HepG2 (cell line): ENCODE data around the gene ANAPC5. TPM values are rescaled to one million over a fixed set of nuclear protein-coding genes. Genes with fewer than 3 reads are reported as not detected.

Experiments
- ATAC-seq: fragments of 200-7000 bp; cut with Tn5 transposase; 3 replicates; pipeline ENCODE4 v1.9.1; 2020; ENCODE audit warnings: mild to moderate bottlenecking, moderate library complexity
- BruUV-seq: library from RNA; stranded (reverse); fragments of 400-500 nt; replicated peaks from 2 replicates; lab custom pipeline; 2021; lab: Mats Ljungman, UMichigan
- CTCF ChIA-PET: fragments of 300-600 bp; formaldehyde crosslinking; extraction: SDS; loops from one replicate; lab custom pipeline; 2021; ENCODE audit warnings: low total read pairs, inconsistent platforms, low intra/inter-chr PET ratio; lab: Yijun Ruan, JAX
- POLR2A ChIA-PET: fragments of 350-600 bp; sonication (Branson Sonifier 250); formaldehyde crosslinking; loops from one replicate; lab custom pipeline; 2020; ENCODE audit warnings: antibody characterized with exemption, inconsistent platforms; lab: Yijun Ruan, JAX
- DNase-seq: peaks from one replicate; pipeline ENCODE4 v3.0.0-alpha.2; 2015; ENCODE audit warnings: low spot score
- FAIRE-seq: peaks from 3 replicates; lab custom pipeline; 2011; peaks lifted over from hg19 to GRCh38; lab: Jason Lieb, UNC
- H2AFZ ChIP-seq: one replicate; pipeline ENCODE4 v1.6.1; 2011; ENCODE audit warnings: low read length, inconsistent platforms
- H3K27ac ChIP-seq: fragments of 300-600 bp; 3 replicates; pipeline ENCODE4 v1.8.0; 2011; ENCODE audit warnings: mixed run types, mild to moderate bottlenecking, mixed read lengths, low read length, inconsistent platforms; ENCODE audit not compliant: insufficient read depth; ENCODE audit errors: extremely low read length
- H3K27me3 ChIP-seq, 2 experiments: fragments of 200-600 bp in 1 of 2; 2 replicates in 1 of 2; 3 replicates in 1 of 2; pipeline versions ENCODE4 v1.6.0 to v1.8.0; 2011; ENCODE audit warnings: low read length in 2 of 2, mild to moderate bottlenecking in 2 of 2, moderate library complexity in 2 of 2, inconsistent platforms in 1 of 2; ENCODE audit not compliant: insufficient read depth in 2 of 2, control insufficient read depth in 1 of 2
- H3K36me3 ChIP-seq, 2 experiments: fragments of 200-600 bp in 1 of 2; replicated peaks in 1 of 2; 2 replicates in 1 of 2; 3 replicates in 1 of 2; pipeline versions ENCODE4 v1.5.1 to v1.8.0; 2011; ENCODE audit warnings: low read length in 2 of 2, inconsistent platforms in 1 of 2; ENCODE audit not compliant: insufficient read depth in 2 of 2, control insufficient read depth in 1 of 2
- H3K4me1 ChIP-seq: 2 replicates; pipeline ENCODE4 v1.5.1; 2012; ENCODE audit warnings: low read length, inconsistent platforms; ENCODE audit not compliant: insufficient read depth
- H3K4me2 ChIP-seq: 2 replicates; pipeline ENCODE4 v1.6.0; 2011; ENCODE audit warnings: low read depth, low read length, inconsistent platforms
- H3K4me3 ChIP-seq, 3 experiments: fragments of 200-600 bp in 1 of 3; sonication (generic), shearing (Covaris generic) in 1 of 3; replicated peaks in 1 of 3; 2 replicates each; pipeline ENCODE4 v1.5.1; 2011 to 2016; ENCODE audit warnings: low read length in 3 of 3, inconsistent platforms in 2 of 3, low read depth in 2 of 3, mild to moderate bottlenecking in 2 of 3, control low read depth in 1 of 3, mixed read lengths in 1 of 3; ENCODE audit not compliant: insufficient read depth in 1 of 3
- H3K79me2 ChIP-seq: one replicate; pipeline ENCODE4 v1.6.1; 2011; ENCODE audit warnings: low read length, inconsistent platforms; ENCODE audit not compliant: insufficient read depth
- H3K9ac ChIP-seq: 2 replicates; pipeline ENCODE4 v1.6.0; 2011; ENCODE audit warnings: mild to moderate bottlenecking, low read depth, low read length, inconsistent platforms; ENCODE audit not compliant: insufficient read depth
- H3K9me3 ChIP-seq: 2 replicates; pipeline ENCODE4 v1.5.1; 2012; ENCODE audit warnings: mild to moderate bottlenecking, low read length
- H4K20me1 ChIP-seq: 2 replicates; pipeline ENCODE4 v1.6.0; 2011; ENCODE audit warnings: inconsistent platforms, mild to moderate bottlenecking, low read length, moderate library complexity; ENCODE audit not compliant: insufficient read depth
- CTCF ChIP-seq: sonication (generic); formaldehyde crosslinking; IDR thresholded peaks from 2 replicates; pipeline ENCODE4 v1.5.0; 2020; ENCODE audit warnings: mild to moderate bottlenecking, missing genetic modification reagents, moderate library complexity
- ZHX2 ChIP-seq, 2 experiments: sonication (generic) in 1 of 2; formaldehyde crosslinking in 1 of 2; IDR thresholded peaks; 2 replicates each; pipeline versions ENCODE4 v1.6.1 to v1.9.0; 2014 to 2022; ENCODE audit warnings: antibody characterized with exemption in 1 of 2, borderline replicate concordance in 1 of 2, inconsistent platforms in 1 of 2, low read depth in 1 of 2, missing genetic modification reagents in 1 of 2
- WGBS: methylation state at CpG from one replicate; pipeline ENCODE4 v1.1.6; 2017; ENCODE audit warnings: low lambda C conversion rate; 5-methylcytosine and 5-hydroxymethylcytosine counted together
- in situ Hi-C: cut with HindIII; loops from 2 replicates; pipeline ENCODE4 v1.10.0; 2017; ENCODE audit warnings: low pct_unique_long_range_greater_than_20kb; ENCODE audit not compliant: extremely low pct_ligation_motif_present
- intact Hi-C: fragments of 100-400 bp; cut with micrococcal nuclease; formaldehyde crosslinking; loops from one replicate; pipeline ENCODE4 v1.10.0; 2022; ENCODE audit not compliant: unreplicated experiment
- polyA plus RNA-seq, 8 experiments: library from polyadenylated mRNA; depleted of rRNA in 3 of 8; stranded (reverse) in 7 of 8; unstranded in 1 of 8; fragments of >200 nt; fragmentation: Illumina TruSeq in 4 of 8; extraction: Trizol in 4 of 8; gene quantifications; 2 replicates each; pipeline versions ENCODE4 v1.2.1 to v1.2.3, GENCODE V29; 2011 to 2016; ENCODE audit warnings: low read depth in 4 of 8, missing spikeins in 1 of 8, mixed read lengths in 1 of 8; ENCODE audit not compliant: insufficient read depth in 1 of 8
- total RNA-seq, 5 experiments: library from RNA; depleted of rRNA; stranded (reverse); fragments of >200 nt; fragmentation: Illumina TruSeq; extraction: Trizol; gene quantifications; 2 replicates each; pipeline ENCODE4 v1.2.3, GENCODE V29; 2016; ENCODE audit warnings: low read depth in 1 of 5

Gene ANAPC5
- total and polyA plus RNA-seq, 2 of the 13 experiments (the other 11 are each of a cell fraction or from before 2014, with no cell fraction given), result 146 to 161 TPM

GRCh38 chr12:121326996-121327674 is 25.1 kb downstream of the ANAPC5 start (continued):
- TF ChIP-seq ZHX2 (IDR thresholded peaks at IDR 0.05; ENCODE audit: low read depth), result no peak
- no peak for TF ChIP-seq ZHX2 (CRISPR knock-in tag; IDR thresholded peaks at IDR 0.05; ENCODE audit: borderline replicate concordance)
- TF ChIP-seq, all 625 proteins: peak for 0

GRCh38 chr12:121325922-121326396 is 26.3 kb downstream of the ANAPC5 start:
- Histone ChIP-seq H3K27me3 (no peaks in the 10 kb centered on the region), H3K9ac (no peak overlapping the region), H4K20me1 (no peaks in the 10 kb centered on the region), H3K36me3 (peaks cover 29 to 76% of the 10 kb centered on the region in 2 experiments), H2AFZ (no peak overlapping the region), H3K27ac (no peak overlapping the region), H3K9me3 (no peaks in the 10 kb centered on the region), H3K79me2 (no peaks in the 10 kb centered on the region), H3K4me1 (no peaks in the 10 kb centered on the region), H3K4me3 (no peak overlapping the region), H3K4me2 (no peak overlapping the region)
- CTCF ChIA-PET, result no interaction called here
- ATAC-seq (no peak), DNase-seq (no peak), FAIRE-seq (no peak)
- POLR2A ChIA-PET, result no interaction called here
- TF ChIP-seq CTCF (CRISPR knock-in tag), result no peak
- WGBS, result 97% methylated on average over 5 of the region's 5 CpGs
- in situ Hi-C loops (no loop called here), intact Hi-C loops (no loop called here)
- no TSS peak for BruUV-seq
